Hepatocyte (in vitro differentiated cells): Measurements from ENCODE around the gene GFPT2. TPM values are rescaled to one million over a fixed set of nuclear protein-coding genes. Genes with fewer than 3 reads are reported as not detected.
A peak's percentile ranks its signal among the peaks of the same experiment; 100 is the strongest.

Experiments used
- DNase-seq: peaks from one replicate; pipeline ENCODE4 v3.0.0-alpha.2; 2016; ENCODE audit warnings: low spot score
- H2AFZ ChIP-seq: fragments of 200-600 bp; sonication (generic); 2 replicates; pipeline ENCODE4 v1.6.0; 2016; ENCODE audit warnings: antibody characterized with exemption, mild to moderate bottlenecking
- H3K27ac ChIP-seq: fragments of 200-600 bp; sonication (generic); 2 replicates; pipeline ENCODE4 v1.5.1; 2016; ENCODE audit warnings: mild to moderate bottlenecking
- H3K27me3 ChIP-seq: fragments of 200-600 bp; sonication (generic); 2 replicates; pipeline ENCODE4 v1.6.1; 2016
- H3K36me3 ChIP-seq: fragments of 200-600 bp; sonication (generic); replicated peaks from 2 replicates; pipeline ENCODE4 v1.5.1; 2016; ENCODE audit warnings: low read depth; ENCODE audit not compliant: insufficient read depth
- H3K4me1 ChIP-seq: fragments of 200-600 bp; sonication (generic); 2 replicates; pipeline ENCODE4 v1.5.1; 2016; ENCODE audit warnings: mild to moderate bottlenecking, moderate library complexity; ENCODE audit not compliant: insufficient read depth
- H3K4me2 ChIP-seq: fragments of 200-600 bp; sonication (generic); 2 replicates; pipeline ENCODE4 v1.6.0; 2016
- H3K4me3 ChIP-seq: fragments of 200-600 bp; sonication (generic); 2 replicates; pipeline ENCODE4 v1.5.1; 2016; ENCODE audit warnings: mild to moderate bottlenecking
- H3K79me2 ChIP-seq: fragments of 200-600 bp; sonication (generic); 2 replicates; pipeline ENCODE4 v1.6.0; 2017; ENCODE audit warnings: mild to moderate bottlenecking
- H3K9me2 ChIP-seq: fragments of 200-600 bp; sonication (generic); replicated peaks from 2 replicates; pipeline ENCODE4 v1.6.0; 2017; ENCODE audit warnings: mild to moderate bottlenecking; ENCODE audit not compliant: insufficient read depth
- H3K9me3 ChIP-seq: fragments of 200-600 bp; sonication (generic); 2 replicates; pipeline ENCODE4 v1.5.1; 2016; ENCODE audit warnings: low read depth, mild to moderate bottlenecking
- H4K20me1 ChIP-seq: fragments of 200-600 bp; sonication (generic); 2 replicates; pipeline ENCODE4 v1.6.0; 2016; ENCODE audit warnings: mild to moderate bottlenecking; ENCODE audit not compliant: insufficient read depth, poor library complexity, severe bottlenecking
- CTCF ChIP-seq: fragments of 200-600 bp; sonication (generic); IDR thresholded peaks from 2 replicates; pipeline ENCODE4 v1.5.1; 2016; ENCODE audit warnings: antibody characterized with exemption, mild to moderate bottlenecking; ENCODE audit not compliant: poor library complexity
- EZH2 ChIP-seq: fragments of 200-600 bp; sonication (generic); IDR thresholded peaks from 2 replicates; pipeline ENCODE4 v1.6.1; 2016; ENCODE audit warnings: antibody characterized with exemption, mild to moderate bottlenecking, borderline replicate concordance
- EZH2phosphoT487 ChIP-seq: fragments of 200-600 bp; sonication (generic); IDR thresholded peaks from one replicate; pipeline ENCODE4 v1.6.1; 2018; ENCODE audit warnings: antibody characterized with exemption, mild to moderate bottlenecking, low read depth, moderate library complexity; ENCODE audit not compliant: unreplicated experiment, severe bottlenecking
- WGBS: methylation state at CpG from one replicate; pipeline ENCODE4 v1.1.6; 2016; ENCODE audit warnings: low lambda C conversion rate; ENCODE audit errors: missing lambda C conversion rate; 5-methylcytosine and 5-hydroxymethylcytosine counted together
- polyA plus RNA-seq: library from polyadenylated mRNA; unstranded; fragments of >200 nt; fragmentation: Nextera tagmentation; extraction: Ambion mirVana; gene quantifications from 2 replicates; pipeline ENCODE4 v1.2.1, GENCODE V29; 2016
- total RNA-seq: library from RNA; depleted of rRNA; stranded (reverse); fragments of >200 nt; gene quantifications from 2 replicates; pipeline ENCODE4 v1.2.3, GENCODE V29; 2014

GFPT2 gene
- total and polyA plus RNA-seq, 2 experiments from 2014 or later: 15.9 to 44.6 TPM

- H3K27ac ChIP-seq: peak overlapping the region; percentile 81
- H4K20me1 ChIP-seq: no peaks in the 10 kb centered on the region
- TF ChIP-seq EZH2phosphoT487 (no peak), CTCF (no peak), EZH2 (no peak)
- peak overlapping the region; percentile 60 for H3K4me2 ChIP-seq
- H2AFZ ChIP-seq: no peak overlapping the region
- DNase-seq: no peak
- no peak overlapping the region for H3K4me3 ChIP-seq
- no peaks in the 10 kb centered on the region for H3K79me2 ChIP-seq
- H3K36me3 ChIP-seq: no peaks in the 10 kb centered on the region
- no peaks in the 10 kb centered on the region for H3K27me3 ChIP-seq
- no peaks in the 10 kb centered on the region for H3K9me2 ChIP-seq
- peaks cover 9% of the 10 kb centered on the region for H3K4me1 ChIP-seq
- H3K9me3 ChIP-seq: no peaks in the 10 kb centered on the region
- whole genome bisulfite sequencing: 78% methylated on average over 5 of the region's 5 CpGs
These were observed 22.9 kb downstream of the GFPT2 start for GRCh38 chr5:180330270-180330648.

- Histone ChIP-seq H3K27ac (peak overlapping the region; percentile 81), H3K4me3 (no peak overlapping the region), H2AFZ (no peak overlapping the region), H3K4me2 (peak overlapping the region; percentile 60), H3K79me2 (no peaks in the 10 kb centered on the region), H4K20me1 (no peaks in the 10 kb centered on the region), H3K27me3 (no peaks in the 10 kb centered on the region), H3K4me1 (peaks cover 9% of the 10 kb centered on the region), H3K9me2 (no peaks in the 10 kb centered on the region), H3K9me3 (no peaks in the 10 kb centered on the region), H3K36me3 (no peaks in the 10 kb centered on the region)
- TF ChIP-seq CTCF (no peak), EZH2 (no peak), EZH2phosphoT487 (no peak)
- WGBS: 94% methylated on average over 8 of the region's 8 CpGs
- DNase-seq: no peak
These were observed 23.4 kb downstream of the GFPT2 start for GRCh38 chr5:180329606-180330269.

- no peaks in the 10 kb centered on the region for H3K79me2 ChIP-seq
- no peaks in the 10 kb centered on the region for H3K27me3 ChIP-seq
- H4K20me1 ChIP-seq: no peaks in the 10 kb centered on the region
- H3K36me3 ChIP-seq: no peaks in the 10 kb centered on the region
- no peak overlapping the region for H3K4me2 ChIP-seq
- no peak overlapping the region for H2AFZ ChIP-seq
- DNase-seq: no peak
- no peak overlapping the region for H3K4me3 ChIP-seq
- peaks cover 9% of the 10 kb centered on the region for H3K4me1 ChIP-seq
- H3K9me3 ChIP-seq: no peaks in the 10 kb centered on the region
- no peaks in the 10 kb centered on the region for H3K9me2 ChIP-seq
- WGBS: 80% methylated on average over 7 of the region's 7 CpGs
- no peak for TF ChIP-seq EZH2
- no peak for TF ChIP-seq EZH2phosphoT487
- no peak for TF ChIP-seq CTCF
- H3K27ac ChIP-seq: no peak overlapping the region
These were observed 24.0 kb downstream of the GFPT2 start for GRCh38 chr5:180329138-180329435.
